HepG2 (cell line): ENCODE data around the gene CCDC157. TPM values are rescaled to one million over a fixed set of nuclear protein-coding genes. Genes with fewer than 3 reads are reported as not detected.
A peak's percentile ranks its signal among the peaks of the same experiment; 100 is the strongest.

Experiments
- ARNT ChIP-seq: fragments of 450-650 bp; IDR thresholded peaks from 2 replicates; pipeline ENCODE4 v1.6.1; 2017
- CEBPB ChIP-seq: IDR thresholded peaks from 2 replicates; pipeline ENCODE4 v1.6.1; 2011; ENCODE audit warnings: low read depth, low read length, improper control_type of control experiment, borderline replicate concordance
- HMG20A ChIP-seq: IDR thresholded peaks from 2 replicates; pipeline ENCODE4 v1.6.1; 2016; ENCODE audit warnings: borderline replicate concordance
- HNRNPK ChIP-seq: fragments of 200-400 bp; formaldehyde crosslinking; IDR thresholded peaks from 2 replicates; pipeline ENCODE4 v1.6.1; 2018; ENCODE audit warnings: low read length, low read depth, moderate library complexity, mild to moderate bottlenecking; ENCODE audit not compliant: poor library complexity, severe bottlenecking
- JUND ChIP-seq: sonication (generic); formaldehyde crosslinking; IDR thresholded peaks from 2 replicates; pipeline ENCODE4 v1.8.0; 2022; ENCODE audit warnings: mild to moderate bottlenecking, missing genetic modification reagents
- NFIC ChIP-seq: IDR thresholded peaks from 2 replicates; pipeline ENCODE4 v1.6.1; 2012; ENCODE audit warnings: mild to moderate bottlenecking, low read length, inconsistent platforms
- RARG ChIP-seq: sonication (generic); formaldehyde crosslinking; IDR thresholded peaks from 2 replicates; pipeline ENCODE4 v1.4.0; 2020; ENCODE audit warnings: low read depth, mild to moderate bottlenecking, missing genetic modification reagents
- SETDB1 ChIP-seq: sonication (generic); formaldehyde crosslinking; IDR thresholded peaks from 2 replicates; pipeline ENCODE4 v1.5.1; 2020; ENCODE audit warnings: missing genetic modification reagents, mild to moderate bottlenecking, borderline replicate concordance
- ZFP82 ChIP-seq: sonication (generic); formaldehyde crosslinking; IDR thresholded peaks from 2 replicates; pipeline ENCODE4 v1.5.1; 2020; ENCODE audit warnings: mild to moderate bottlenecking, missing genetic modification reagents, borderline replicate concordance
- ZFP90 ChIP-seq: sonication (generic); formaldehyde crosslinking; IDR thresholded peaks from 2 replicates; pipeline ENCODE4 v1.8.0; 2022; ENCODE audit warnings: missing genetic modification reagents, mild to moderate bottlenecking, inconsistent platforms, borderline replicate concordance
- ZNF180 ChIP-seq: sonication (generic); formaldehyde crosslinking; IDR thresholded peaks from 2 replicates; pipeline ENCODE4 v1.4.0; 2020; ENCODE audit warnings: low read depth, missing genetic modification reagents, borderline replicate concordance
- ZNF256 ChIP-seq: sonication (generic); formaldehyde crosslinking; conservative IDR thresholded peaks from 2 replicates; pipeline ENCODE4 v1.4.0; 2020; ENCODE audit warnings: missing genetic modification reagents
- ZNF446 ChIP-seq: sonication (generic); formaldehyde crosslinking; IDR thresholded peaks from 2 replicates; pipeline ENCODE4 v1.5.0; 2020; ENCODE audit warnings: mild to moderate bottlenecking, missing genetic modification reagents
- ZNF552 ChIP-seq: sonication (generic); formaldehyde crosslinking; IDR thresholded peaks from 2 replicates; pipeline ENCODE4 v1.9.0; 2022; ENCODE audit warnings: missing genetic modification reagents, mild to moderate bottlenecking, borderline replicate concordance
- ZNF709 ChIP-seq: sonication (generic); formaldehyde crosslinking; IDR thresholded peaks from 2 replicates; pipeline ENCODE4 v1.5.0; 2020; ENCODE audit warnings: mild to moderate bottlenecking, missing genetic modification reagents
- ZNF776 ChIP-seq: sonication (generic); formaldehyde crosslinking; IDR thresholded peaks from 2 replicates; pipeline ENCODE4 v1.4.0; 2020; ENCODE audit warnings: mild to moderate bottlenecking, missing genetic modification reagents
- ZZZ3 ChIP-seq: sonication (generic); formaldehyde crosslinking; IDR thresholded peaks from 2 replicates; pipeline ENCODE4 v1.4.0; 2020; ENCODE audit warnings: missing genetic modification reagents, mild to moderate bottlenecking, borderline replicate concordance
- polyA plus RNA-seq, 8 experiments: library from polyadenylated mRNA; depleted of rRNA in 3 of 8; stranded (reverse) in 7 of 8; unstranded in 1 of 8; fragments of >200 nt; fragmentation: Illumina TruSeq in 4 of 8; extraction: Trizol in 4 of 8; gene quantifications; 2 replicates each; pipeline versions ENCODE4 v1.2.1 to v1.2.3, GENCODE V29; 2011 to 2016; ENCODE audit warnings: low read depth in 4 of 8, missing spikeins in 1 of 8, mixed read lengths in 1 of 8; ENCODE audit not compliant: insufficient read depth in 1 of 8
- total RNA-seq, 5 experiments: library from RNA; depleted of rRNA; stranded (reverse); fragments of >200 nt; fragmentation: Illumina TruSeq; extraction: Trizol; gene quantifications; 2 replicates each; pipeline ENCODE4 v1.2.3, GENCODE V29; 2016; ENCODE audit warnings: low read depth in 1 of 5
- TF ChIP-seq, protein P1 (sequence below): sonication (generic); formaldehyde crosslinking; IDR thresholded peaks from 2 replicates; pipeline ENCODE4 v1.8.0; 2022; ENCODE audit warnings: mild to moderate bottlenecking, missing genetic modification reagents; ENCODE audit not compliant: insufficient replicate concordance
- TF ChIP-seq, protein P2 (sequence below): sonication (generic); formaldehyde crosslinking; IDR thresholded peaks from 2 replicates; pipeline ENCODE4 v1.8.1; 2023; ENCODE audit warnings: mild to moderate bottlenecking, missing genetic modification reagents
- TF ChIP-seq, protein P3 (sequence below): sonication (generic); formaldehyde crosslinking; IDR thresholded peaks from 2 replicates; pipeline ENCODE4 v1.4.0; 2020; ENCODE audit warnings: mild to moderate bottlenecking, missing genetic modification reagents
- TF ChIP-seq, protein P4 (sequence below): IDR thresholded peaks from 2 replicates; pipeline ENCODE4 v1.6.1; 2016; ENCODE audit warnings: missing genetic modification reagents, missing compliant biosample characterization
- TF ChIP-seq, protein P5 (sequence below): IDR thresholded peaks from 2 replicates; pipeline ENCODE4 v1.6.1; 2018; ENCODE audit warnings: missing genetic modification reagents, mild to moderate bottlenecking, missing compliant biosample characterization
- TF ChIP-seq, protein P6 (sequence below): sonication (generic); formaldehyde crosslinking; IDR thresholded peaks from 2 replicates; pipeline ENCODE4 v1.5.1; 2020; ENCODE audit warnings: mild to moderate bottlenecking, missing genetic modification reagents, moderate library complexity

CCDC157 gene
- total and polyA plus RNA-seq, 2 of the 13 experiments (the other 11 are each of a cell fraction or from before 2014, with no cell fraction given) = 1.4 to 1.6 TPM

DNA sequence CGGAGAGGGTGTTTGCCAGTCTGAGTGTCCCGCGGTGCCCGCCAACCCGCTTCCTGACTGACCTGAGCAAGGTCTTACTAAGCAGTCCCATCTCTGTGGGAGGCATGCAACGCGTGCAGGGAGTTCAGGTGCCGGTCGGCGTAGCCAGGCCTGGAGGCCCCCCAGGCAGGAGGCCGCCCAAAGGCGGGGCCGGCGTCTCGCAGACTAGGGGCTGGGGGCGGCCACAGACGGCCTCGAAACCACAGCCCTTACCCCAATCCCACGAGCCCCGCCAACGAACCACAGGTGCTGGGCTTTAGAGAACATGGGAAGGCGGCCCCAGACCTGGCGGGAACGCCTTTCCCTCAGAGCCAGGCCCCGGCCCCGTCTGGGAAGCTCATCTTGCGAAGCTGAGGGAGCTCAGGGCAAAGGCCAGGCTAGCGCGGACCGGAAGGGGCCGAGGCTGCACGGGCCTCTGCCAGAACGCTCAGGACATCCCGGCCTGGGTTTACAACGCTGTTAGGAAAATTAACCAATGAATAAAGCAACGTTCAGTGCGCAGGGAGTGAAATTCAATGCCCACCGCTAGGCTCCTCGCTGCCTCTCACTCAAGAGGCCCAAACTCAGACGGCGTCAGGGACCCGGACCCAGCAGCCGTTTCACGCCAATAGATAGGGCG lies 66.6 kb downstream of the CCDC157 start (continued):
- TF ChIP-seq HNRNPK (no peak), CEBPB (no peak), RARG (CRISPR knock-in tag) (0 out of 2 replicates have a peak, but pooled peaks have one; percentile 80), ZNF256 (CRISPR knock-in tag) (peak; percentile 77), HMG20A (CRISPR knock-in tag) (no peak), JUND (CRISPR knock-in tag) (no peak), ZFP90 (CRISPR knock-in tag) (0 out of 2 replicates have a peak, but pooled peaks have one; percentile 23), ZNF776 (CRISPR knock-in tag) (peak; percentile 81; the same call in 1 of the 2 replicates), ARNT (no peak), NFIC (no peak), ZNF446 (CRISPR knock-in tag) (peak; percentile 80), ZNF709 (CRISPR knock-in tag) (peak; percentile 74; the same call in 1 of the 2 replicates), ZFP82 (CRISPR knock-in tag) (peak; percentile 78; the same call in 1 of the 2 replicates), ZNF180 (CRISPR knock-in tag) (peak; percentile 38; the same call in 1 of the 2 replicates), ZZZ3 (CRISPR knock-in tag) (peak; percentile 45; the same call in 1 of the 2 replicates), SETDB1 (no peak), ZNF552 (CRISPR knock-in tag) (no peak)
- TF ChIP-seq, protein P1, sequence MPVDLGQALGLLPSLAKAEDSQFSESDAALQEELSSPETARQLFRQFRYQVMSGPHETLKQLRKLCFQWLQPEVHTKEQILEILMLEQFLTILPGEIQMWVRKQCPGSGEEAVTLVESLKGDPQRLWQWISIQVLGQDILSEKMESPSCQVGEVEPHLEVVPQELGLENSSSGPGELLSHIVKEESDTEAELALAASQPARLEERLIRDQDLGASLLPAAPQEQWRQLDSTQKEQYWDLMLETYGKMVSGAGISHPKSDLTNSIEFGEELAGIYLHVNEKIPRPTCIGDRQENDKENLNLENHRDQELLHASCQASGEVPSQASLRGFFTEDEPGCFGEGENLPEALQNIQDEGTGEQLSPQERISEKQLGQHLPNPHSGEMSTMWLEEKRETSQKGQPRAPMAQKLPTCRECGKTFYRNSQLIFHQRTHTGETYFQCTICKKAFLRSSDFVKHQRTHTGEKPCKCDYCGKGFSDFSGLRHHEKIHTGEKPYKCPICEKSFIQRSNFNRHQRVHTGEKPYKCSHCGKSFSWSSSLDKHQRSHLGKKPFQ (CRISPR knock-in tag) = peak; percentile 87
- TF ChIP-seq, protein P2, sequence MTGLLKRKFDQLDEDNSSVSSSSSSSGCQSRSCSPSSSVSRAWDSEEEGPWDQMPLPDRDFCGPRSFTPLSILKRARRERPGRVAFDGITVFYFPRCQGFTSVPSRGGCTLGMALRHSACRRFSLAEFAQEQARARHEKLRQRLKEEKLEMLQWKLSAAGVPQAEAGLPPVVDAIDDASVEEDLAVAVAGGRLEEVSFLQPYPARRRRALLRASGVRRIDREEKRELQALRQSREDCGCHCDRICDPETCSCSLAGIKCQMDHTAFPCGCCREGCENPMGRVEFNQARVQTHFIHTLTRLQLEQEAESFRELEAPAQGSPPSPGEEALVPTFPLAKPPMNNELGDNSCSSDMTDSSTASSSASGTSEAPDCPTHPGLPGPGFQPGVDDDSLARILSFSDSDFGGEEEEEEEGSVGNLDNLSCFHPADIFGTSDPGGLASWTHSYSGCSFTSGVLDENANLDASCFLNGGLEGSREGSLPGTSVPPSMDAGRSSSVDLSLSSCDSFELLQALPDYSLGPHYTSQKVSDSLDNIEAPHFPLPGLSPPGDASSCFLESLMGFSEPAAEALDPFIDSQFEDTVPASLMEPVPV (CRISPR knock-in tag) = peak; percentile 39
- TF ChIP-seq, protein P3, sequence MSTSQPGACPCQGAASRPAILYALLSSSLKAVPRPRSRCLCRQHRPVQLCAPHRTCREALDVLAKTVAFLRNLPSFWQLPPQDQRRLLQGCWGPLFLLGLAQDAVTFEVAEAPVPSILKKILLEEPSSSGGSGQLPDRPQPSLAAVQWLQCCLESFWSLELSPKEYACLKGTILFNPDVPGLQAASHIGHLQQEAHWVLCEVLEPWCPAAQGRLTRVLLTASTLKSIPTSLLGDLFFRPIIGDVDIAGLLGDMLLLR (CRISPR knock-in tag) = peak; percentile 58
- TF ChIP-seq, protein P4, sequence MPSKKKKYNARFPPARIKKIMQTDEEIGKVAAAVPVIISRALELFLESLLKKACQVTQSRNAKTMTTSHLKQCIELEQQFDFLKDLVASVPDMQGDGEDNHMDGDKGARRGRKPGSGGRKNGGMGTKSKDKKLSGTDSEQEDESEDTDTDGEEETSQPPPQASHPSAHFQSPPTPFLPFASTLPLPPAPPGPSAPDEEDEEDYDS (CRISPR knock-in tag) = no peak
- TF ChIP-seq, protein P5, sequence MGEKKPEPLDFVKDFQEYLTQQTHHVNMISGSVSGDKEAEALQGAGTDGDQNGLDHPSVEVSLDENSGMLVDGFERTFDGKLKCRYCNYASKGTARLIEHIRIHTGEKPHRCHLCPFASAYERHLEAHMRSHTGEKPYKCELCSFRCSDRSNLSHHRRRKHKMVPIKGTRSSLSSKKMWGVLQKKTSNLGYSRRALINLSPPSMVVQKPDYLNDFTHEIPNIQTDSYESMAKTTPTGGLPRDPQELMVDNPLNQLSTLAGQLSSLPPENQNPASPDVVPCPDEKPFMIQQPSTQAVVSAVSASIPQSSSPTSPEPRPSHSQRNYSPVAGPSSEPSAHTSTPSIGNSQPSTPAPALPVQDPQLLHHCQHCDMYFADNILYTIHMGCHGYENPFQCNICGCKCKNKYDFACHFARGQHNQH = peak; percentile 37; the same call in 1 of the 2 replicates
- TF ChIP-seq, protein P6, sequence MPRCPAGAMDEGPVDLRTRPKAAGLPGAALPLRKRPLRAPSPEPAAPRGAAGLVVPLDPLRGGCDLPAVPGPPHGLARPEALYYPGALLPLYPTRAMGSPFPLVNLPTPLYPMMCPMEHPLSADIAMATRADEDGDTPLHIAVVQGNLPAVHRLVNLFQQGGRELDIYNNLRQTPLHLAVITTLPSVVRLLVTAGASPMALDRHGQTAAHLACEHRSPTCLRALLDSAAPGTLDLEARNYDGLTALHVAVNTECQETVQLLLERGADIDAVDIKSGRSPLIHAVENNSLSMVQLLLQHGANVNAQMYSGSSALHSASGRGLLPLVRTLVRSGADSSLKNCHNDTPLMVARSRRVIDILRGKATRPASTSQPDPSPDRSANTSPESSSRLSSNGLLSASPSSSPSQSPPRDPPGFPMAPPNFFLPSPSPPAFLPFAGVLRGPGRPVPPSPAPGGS (CRISPR knock-in tag) = peak; percentile 87; the same call in 1 of the 2 replicates
